HG03342 (cell line): ENCODE data around the gene BCL2L2.
"Not testable (repeated sequence)": the region's sequence is repeated elsewhere in the genome, so short reads cannot be mapped to it uniquely, and the experiment has no call there.

Experiments
- ATAC-seq: cut with Tn5 transposase; IDR thresholded peaks from one replicate; pipeline ENCODE4 v1.9.1; 2021; ENCODE audit warnings: mild to moderate bottlenecking, moderate library complexity; ENCODE audit not compliant: unreplicated experiment

Gene BCL2L2, protein sequence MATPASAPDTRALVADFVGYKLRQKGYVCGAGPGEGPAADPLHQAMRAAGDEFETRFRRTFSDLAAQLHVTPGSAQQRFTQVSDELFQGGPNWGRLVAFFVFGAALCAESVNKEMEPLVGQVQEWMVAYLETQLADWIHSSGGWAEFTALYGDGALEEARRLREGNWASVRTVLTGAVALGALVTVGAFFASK

DNA sequence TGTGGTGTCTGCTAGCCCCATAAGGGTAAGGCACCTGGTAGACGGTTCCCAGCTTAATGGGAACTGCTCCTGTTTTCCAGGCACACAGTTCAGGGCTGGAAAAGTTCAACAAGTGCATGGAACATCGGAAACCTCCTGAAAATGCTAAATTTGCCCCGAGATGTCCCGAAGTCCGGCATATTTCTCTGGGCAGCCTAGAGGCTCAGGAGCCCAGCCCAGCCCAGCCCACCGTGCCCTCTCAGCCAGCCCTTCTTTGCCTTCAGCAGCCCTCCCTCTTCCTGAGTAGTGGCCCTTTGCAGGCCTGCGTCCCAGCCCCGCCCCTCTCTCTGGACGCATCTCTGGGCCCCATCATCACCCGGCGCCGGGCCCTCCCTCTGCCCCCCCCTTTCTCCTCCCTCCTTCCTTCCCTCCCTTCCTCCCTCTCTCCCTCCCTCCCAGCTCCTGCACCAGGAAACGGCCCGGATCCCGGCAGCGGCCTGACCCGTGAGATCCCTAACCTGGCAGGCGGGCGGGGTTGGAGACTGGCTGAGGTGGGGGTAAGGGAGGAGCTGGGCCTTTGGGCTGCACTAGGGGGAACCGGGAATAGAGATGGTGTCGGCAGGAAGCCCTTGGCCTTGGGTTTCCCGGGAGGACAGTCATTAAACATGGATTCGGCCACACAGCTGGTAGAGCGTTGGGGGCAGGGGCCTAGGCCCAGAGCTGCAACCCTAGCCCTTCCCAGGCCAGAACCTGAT, at the start of gene BCL2L2:
Gene BCL2L2, plus strand, starts transcription at position 422 of the 734 bp plus-strand sequence. CDS start 935 bp downstream, outside the sequence.
- no peak for ATAC-seq

DNA sequence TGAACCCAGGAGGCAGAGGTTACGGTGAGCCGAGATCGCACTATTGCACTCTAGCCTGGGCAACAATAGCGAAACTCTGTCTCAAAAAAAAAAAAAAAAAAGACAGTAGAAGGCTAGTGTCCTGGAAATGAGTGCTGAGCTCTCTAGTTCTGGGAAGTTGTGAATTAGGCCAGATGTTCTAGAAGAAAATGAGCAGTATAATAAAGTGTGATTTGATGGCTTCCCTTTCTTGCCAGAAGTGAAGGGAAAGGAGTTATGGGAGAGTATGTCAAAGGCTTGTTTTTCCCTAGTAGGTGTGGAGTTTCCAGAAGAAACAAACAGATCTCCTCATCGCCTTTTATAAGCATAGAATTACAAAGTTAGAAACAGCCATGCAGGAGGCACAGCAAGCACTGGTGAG, 48.4 kb upstream of the BCL2L2 start:
- ATAC-seq = no peak

DNA sequence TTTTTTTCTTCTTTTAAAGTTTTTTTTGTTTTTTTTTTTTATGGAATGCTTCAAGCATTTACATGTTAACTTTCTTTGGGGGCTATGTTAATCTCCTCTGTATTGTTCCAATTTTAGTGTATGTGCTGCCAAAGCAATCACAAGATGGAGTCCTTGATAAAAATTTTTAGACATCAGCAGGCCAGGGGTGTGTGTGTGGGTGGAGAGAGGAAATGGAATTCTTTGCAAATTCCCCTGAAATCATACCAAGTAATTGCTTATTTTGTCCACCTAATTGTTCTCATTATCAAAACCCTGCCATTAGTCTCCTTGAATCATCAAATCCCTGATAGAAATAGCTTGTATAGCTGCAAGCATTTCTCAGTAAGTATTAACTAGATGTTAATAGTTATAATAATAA, 47.2 kb upstream of the BCL2L2 start:
- ATAC-seq = no peak

GRCh38 chr14:23260849-23261248, 45.8 kb upstream of the BCL2L2 start:
- not testable (repeated sequence) for ATAC-seq

DNA sequence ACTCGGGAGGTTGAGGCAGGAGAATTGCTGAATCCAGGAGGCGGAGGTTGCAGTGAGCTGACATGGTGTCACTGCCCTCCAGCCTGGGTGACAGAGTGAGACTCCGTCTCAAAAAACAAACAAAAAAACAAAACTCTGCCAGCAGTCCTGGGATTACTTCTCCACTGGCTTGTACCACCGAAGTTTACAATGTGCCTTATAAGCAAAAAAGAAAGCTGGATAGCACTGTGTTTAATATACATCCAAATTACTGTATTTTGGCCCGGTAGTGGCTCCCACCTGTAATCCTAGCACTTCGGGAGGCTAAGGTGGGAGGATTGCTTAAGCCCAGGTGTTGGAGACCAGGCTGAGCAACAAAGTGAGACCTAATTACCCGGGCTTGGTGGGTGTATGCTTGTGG, 37.4 kb upstream of the BCL2L2 start:
- ATAC-seq = no peak

- ATAC-seq = no peak
Observed at GRCh38 chr14:23275412-23275811, 31.2 kb upstream of the BCL2L2 start.

- no peak for ATAC-seq
Observed at GRCh38 chr14:23277189-23277588, 29.4 kb upstream of the BCL2L2 start.

DNA sequence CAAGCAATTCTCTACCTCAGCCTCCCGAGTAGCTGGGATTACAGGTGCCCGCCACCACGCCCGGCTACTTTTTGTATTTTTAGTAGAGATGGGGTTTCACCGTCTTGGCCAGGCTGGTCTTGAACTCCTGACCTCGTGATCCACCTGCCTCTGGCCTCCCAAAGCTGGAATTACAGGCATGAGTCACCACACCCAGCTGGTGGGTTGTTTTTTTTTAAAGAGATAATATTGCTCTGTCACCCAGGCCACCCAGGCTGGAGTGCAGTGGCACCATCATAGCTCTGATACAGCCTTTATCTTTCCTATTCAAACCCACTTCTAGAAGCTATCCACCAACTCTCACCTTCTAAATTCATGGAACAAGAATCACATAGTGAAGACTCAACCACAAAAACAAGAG, 28.7 kb upstream of the BCL2L2 start:
- not testable (repeated sequence) for ATAC-seq

- ATAC-seq = no peak
Observed at GRCh38 chr14:23281247-23281646, 25.4 kb upstream of the BCL2L2 start.

GRCh38 chr14:23284654-23285529, 21.7 kb upstream of the BCL2L2 start:
- no peak for ATAC-seq

- ATAC-seq = peak; percentile 21
Observed at GRCh38 chr14:23285530-23286019, 21.1 kb upstream of the BCL2L2 start.

GRCh38 chr14:23286020-23286901, 20.4 kb upstream of the BCL2L2 start, which contains the start of gene HOMEZ:
Gene HOMEZ (minus strand): TSS chr14:23286132. CDS start chr14:23285952, 180 bp downstream.
- ATAC-seq = peak; percentile 97

GRCh38 chr14:23286902-23287479, 19.6 kb upstream of the BCL2L2 start:
- no peak for ATAC-seq

DNA sequence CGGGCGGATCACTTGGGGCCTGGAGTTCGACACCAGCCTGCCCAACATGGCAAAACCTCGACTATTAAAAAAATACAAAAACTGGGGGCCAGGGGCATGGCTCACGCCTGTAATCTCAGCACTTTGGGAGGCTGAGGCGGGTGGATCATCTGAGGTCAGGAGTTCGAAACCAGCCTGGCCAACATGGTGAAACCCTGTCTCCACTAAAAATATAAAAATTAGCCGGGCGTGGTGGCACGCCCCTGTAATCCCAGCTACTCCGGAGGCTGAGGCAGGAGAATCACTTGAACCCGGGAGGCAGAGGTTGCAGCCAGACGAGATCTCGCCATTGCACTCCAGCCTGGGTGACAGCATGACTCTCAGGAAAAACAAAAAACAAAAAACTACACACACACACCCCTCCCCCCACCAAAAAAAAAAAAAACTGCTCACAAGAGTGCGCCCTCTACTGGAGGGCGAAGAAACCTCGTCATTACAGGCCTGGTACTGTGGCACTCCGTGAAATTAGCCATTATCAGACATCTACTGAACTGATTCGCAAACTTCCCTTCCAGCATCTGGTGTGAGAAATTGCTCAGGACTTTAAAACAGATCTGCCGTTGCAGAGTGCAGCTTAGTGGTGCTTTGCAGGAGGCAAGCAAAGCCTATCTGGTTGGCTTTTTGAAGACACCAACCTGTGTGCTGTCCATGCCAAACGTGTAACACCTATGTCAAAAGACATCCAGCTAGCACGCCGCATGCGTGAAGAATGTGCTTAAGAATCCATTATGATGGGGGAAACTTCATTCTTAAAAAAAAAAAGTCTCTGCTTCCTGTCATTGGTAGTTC, 11.7 kb upstream of the BCL2L2 start:
- peak; percentile 56 for ATAC-seq

DNA sequence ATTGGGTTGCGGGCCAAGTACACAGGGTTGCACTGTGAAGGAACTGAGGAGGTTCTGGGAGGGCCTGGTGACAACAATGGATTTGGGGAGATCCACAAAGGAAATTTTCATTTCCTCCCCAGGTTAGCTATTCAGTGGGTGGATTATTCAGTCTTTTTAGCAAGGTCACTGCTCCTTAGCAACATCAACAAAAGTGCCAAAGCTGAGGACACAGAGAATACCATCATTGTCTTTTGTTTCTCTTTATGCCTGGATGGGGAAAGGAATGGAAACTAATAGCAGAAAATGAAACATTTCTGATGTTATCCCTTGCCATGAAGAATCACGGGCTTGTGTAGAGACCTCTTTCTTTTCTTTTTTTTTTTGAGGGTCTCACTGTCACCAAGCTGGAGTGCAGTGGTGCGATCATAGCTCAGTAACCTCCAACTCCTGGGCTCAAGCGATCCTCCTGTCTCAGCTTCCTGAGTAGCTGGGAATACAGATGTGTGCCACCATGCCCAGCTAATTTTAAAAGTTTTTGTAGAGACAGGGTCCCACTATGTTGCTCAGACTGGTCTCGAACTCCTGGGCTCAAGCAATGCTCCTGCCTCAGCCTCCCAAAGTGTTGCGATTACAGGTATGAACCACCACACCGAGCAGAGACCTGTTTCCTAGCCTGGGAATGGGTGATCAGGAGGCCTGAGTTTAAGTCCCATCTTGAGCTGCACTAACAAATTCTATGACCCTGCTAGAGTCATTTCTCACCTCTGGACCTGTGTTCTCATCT, 10.4 kb upstream of the BCL2L2 start:
- no peak for ATAC-seq

GRCh38 chr14:23297096-23297495, 9.5 kb upstream of the BCL2L2 start:
- no peak for ATAC-seq

DNA sequence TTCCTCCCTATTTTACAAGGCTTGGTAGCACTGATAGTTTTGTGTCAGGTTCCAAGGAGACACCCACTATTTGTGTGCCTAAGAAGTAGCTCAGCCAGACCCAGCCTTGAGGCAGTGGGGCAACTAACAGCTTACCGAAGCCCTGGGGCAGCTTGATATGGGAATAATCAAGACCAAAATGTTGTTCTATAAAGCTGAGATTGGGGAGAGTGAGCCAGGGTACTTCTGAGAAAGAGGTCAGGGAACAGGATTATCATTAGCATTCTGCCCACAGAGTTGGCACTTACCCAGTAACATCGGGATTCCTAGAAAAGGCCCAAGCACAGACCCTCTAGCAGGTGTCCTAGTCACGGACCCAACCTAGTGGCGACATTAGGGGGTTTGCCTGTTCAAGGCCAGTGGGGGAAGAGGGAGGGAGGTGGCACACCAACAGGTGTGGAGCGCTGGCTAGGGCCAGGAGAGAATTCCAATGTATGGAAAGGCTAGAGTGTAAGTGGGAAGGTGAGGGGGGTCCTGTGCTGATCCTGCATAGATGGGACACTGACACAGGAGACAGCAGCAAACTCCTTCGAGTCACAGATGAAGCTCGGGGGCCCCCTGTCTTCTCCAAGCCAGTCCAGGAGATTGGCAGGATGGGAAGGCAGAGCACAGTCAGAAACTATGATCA, 8.9 kb upstream of the BCL2L2 start:
- no peak for ATAC-seq
